HG03521 (cell line): ENCODE measurements around the gene MGME1.

ENCODE experiments used
- ATAC-seq: cut with Tn5 transposase; IDR thresholded peaks from one replicate; pipeline ENCODE4 v1.9.1; 2021; ENCODE audit warnings: mild to moderate bottlenecking, moderate library complexity; ENCODE audit not compliant: unreplicated experiment

The MGME1 gene

DNA sequence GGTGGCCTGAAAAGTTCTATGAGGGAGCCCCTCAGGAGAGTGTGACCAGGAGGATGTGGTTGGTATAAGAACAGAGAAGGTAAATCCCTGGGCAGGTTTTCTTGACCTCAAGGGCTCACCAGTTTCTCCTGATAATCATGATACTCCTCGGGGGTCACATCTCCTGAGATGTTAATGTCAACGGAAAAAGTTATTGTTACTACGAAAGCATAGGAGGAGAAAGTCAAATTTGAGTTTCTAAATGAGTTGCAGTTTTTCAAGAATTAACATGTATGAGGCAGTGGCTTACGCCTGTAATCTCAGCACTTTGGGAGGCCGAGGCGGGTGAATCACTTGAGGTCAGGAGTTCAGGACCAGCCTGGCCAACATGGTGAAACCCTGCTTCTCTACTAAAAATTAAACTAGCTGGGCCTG is 23.4 kb downstream of the MGME1 start:
- no peak for ATAC-seq

DNA sequence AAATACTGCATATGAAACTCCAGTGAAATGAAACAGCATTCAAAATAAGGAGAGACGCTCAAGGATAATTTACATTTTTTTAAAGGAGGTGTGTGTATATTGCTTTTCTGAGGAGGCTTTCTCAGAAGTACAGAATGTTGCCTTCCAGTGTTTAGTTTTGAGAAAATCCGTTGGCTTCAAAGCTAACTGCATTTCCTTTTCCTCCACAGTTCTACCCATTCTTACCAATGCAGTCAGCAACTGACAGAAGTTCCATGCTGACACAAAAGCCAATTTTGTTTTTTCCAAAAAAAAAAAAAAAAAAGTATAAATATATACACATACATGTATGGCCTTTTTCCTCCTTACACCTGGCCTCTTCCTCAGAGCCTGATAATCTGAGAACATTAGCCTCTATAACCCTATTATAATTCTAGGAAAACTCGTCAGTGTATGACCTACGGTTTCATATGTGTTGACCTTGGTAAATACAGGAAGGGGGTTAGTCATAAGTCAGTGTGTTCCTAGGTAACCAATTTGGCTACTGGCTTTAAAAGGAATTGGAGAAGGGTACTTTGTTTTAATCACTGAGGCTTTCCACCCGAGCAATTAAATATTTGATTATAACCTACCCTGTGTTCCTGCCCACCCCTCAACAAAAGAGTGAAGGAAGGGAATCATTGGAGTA is 24.2 kb downstream of the MGME1 start:
- ATAC-seq, result no peak

DNA sequence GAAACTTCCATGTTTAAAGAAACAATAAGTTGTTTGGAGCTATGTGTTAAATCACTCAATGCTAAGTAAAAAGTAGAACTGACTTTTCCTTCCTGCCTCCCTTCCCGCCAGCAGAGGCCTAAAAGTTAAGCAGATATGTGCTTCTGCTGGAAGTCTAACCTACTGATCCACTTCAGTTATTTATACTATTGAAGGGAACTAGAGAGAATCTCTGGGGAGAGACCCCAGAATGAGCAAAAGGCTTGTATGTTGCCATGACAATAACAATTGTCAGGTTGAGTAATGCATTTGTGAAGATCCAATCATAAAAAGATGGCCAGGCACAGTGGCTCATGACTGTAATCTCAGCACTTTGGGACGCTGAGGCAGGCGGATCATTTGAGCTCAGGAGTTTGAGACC is 24.7 kb downstream of the MGME1 start:
- no peak for ATAC-seq

DNA sequence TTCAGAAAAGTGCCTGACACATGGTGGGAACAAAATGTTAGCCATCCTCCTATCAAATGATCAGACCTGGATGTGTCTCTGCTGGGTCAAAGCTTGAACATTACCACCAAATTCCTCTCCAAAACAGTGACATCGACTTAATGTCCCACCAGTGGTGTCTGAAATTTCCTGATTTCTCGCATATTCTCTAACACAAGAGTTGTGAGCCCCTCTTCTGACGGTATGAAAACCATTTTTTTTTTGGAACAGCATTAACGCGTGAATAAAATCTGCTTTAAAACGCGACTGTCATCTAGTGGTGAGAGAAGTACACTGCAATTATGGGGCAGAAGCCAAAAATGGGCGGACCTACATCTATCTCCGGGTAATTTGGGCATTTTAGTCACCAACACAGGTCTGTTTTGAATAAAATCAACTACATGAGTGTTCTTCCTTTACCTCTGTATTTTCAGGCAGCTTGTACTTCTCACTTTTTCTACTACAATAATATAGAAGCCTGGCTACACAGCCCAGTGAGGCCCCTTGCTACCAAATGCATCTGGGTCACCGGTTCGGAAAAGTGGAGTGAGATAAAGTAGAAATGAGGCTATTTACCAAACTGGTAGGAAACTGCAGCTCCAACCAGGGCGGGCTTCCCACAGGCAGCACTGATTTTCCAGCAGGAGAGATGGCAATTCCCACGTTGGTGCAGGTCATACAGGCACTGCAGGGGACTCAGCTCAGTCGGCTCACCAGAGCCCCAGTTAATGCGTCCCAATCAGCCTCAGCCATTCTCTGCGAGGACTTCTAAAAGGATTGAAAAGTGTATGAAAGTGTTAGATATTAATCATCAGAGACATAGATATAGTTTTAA is 27.4 kb downstream of the MGME1 start:
- no peak for ATAC-seq

DNA sequence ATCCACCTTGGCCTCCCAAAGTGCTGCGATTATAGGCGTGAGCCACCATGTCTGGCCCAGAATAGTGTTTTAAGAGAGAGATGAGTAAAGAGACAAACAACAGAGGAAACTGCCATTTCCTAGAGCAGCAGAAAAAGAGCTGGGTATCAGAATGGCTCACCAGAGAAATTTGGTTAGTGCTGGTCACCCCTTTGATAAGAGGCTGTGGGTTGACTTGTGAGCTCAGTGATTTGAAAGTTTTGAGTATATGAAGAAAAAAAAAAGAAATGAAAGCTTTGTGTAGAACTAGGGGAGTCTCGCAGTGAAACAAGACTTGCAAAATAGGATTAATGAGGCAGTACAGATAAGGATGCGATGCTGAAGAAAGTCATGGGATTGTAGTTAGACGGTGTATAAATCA is 29.6 kb downstream of the MGME1 start:
- ATAC-seq, result no peak

DNA sequence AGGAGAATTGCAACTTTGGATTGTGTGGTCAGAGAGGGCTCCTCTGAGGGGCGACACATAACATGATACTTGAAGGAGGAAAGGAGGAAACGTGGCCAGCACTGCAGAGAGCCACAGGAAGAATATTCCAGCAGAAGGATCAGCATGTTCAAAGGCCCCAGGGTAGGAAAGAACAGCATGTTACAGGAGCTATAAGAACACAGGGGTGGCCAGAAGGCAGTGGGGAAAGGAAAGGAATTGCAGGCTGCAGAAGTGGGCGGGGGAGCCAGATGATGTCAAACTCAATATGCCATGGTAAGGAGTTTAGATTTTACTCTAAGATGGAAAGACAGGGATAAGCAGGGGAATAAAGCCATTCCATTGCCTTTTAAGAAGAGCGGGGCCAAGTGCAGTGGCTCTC is 30.7 kb downstream of the MGME1 start:
- no peak for ATAC-seq

DNA sequence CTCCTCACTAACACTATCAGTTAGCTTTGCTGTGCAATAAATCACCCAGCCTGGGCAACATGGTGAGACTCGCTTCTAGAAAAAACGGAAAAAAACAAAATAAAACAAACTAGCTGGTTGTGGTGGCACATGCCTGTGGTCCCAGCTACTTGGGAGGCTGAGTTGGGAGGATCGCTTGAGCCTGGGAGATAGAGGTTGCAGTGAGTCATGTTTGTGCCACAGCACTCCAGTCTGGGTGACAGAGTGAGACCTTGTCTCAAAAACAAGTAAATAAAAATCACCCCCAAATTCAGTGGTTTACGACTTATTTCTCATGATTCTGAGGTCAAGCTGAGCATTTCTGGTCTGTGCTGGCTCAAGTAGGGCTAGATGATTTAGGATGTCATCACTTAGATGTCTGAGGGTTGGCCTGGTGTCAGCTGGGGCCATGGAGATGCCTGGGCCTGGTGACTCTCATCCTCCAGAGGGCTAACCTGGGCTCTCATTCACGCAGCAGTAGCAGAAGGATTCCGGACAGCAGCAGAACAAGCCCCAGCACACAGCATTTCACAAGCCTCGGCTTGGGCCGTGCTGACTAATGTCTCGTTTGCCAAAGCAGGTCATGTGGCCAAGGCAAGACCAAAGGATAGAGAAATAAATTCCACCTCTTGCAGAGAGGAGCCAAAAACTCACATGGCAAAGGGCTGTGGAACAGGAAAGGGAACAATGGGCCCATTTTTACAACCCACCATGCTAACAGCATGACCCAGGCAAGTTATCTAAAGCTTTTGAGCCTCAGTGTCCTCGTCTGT is 32.5 kb downstream of the MGME1 start:
- no peak for ATAC-seq

DNA sequence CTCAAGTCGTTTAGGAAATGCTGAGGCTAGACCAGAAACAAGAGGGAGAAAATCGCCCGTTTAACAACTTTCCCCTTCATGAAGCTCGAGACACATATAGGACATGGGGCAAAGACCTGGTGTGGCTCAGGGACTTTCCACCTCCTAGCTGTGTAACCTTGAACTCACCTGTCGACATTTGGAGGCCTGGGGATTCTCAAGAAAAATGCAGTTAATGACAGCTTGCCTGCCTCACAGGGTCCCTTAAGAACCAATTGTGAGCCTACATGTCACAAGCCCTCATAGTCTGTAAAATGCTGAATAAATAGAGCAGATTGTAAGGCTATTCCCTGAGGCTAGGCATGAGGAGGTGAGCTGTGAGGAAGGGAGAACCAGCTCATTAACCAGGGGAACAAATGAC is 35.1 kb downstream of the MGME1 start:
- ATAC-seq, result no peak

DNA sequence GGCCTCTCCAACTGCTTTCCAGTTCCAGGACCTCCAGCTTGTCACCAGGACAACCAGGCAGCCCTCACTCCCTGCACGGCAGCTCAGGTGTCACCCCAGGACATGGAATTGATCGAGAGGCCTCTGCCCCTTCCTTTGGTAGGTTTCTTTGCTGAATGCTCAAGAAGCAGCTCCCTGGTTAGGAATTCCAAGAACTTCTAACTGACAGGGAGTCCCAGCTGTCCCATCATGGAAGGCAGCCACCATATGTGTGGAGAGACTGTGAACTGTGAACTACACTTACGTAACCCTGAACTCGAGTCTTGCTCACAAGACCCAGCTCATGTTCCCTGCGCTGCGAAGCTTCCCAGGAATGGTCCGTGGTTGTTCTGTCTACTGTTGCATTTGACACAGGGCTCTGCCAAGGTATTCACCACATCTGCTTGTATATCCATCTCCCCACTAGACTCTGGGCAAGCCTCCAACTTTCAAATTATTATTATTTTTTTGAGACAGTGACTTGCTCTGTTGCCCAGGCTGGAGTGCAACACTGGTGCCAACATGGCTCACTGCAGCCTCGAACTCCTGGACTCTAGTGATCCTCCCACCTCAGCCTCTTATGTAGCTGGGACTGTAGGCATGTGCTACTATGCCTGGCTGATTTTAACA is 35.7 kb downstream of the MGME1 start:
- no peak for ATAC-seq

DNA sequence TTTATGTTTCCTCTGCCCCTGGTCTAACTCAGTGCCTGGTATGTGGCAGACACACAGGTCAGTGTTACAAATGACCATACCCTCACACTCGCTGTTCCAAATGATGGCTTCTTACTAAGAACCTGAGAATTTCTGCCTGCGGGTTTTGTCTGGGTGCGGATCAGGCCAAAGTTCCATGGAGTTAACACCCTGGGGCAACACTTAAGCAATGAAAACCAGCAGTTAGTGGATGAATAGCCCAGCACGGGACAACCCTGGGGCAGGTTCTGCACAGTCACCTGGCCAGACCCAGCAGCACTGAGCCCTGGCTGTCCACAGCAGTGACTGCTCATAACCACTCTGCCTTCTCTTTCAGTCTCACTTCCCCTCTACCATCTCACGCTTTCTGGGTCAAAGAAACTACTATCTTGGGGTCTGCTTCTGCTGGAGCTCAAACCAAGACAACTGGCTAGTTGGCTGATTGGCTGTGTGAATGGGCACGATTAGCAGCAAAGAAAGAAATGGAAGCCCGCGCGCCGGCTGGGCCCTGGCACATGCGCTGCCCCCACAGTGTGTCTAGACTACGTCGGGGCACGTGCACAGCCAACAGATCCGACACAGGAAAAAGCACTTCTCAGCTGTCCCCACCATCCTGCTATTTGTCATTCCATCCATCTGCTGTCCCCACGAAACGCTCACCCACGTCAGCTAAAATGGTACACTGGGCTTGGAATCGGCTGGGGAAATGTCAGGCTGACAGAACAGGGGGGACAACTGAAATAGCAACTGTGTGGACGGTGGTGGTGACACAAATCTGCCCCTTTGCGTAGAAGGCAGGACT is 36.6 kb downstream of the MGME1 start:
- ATAC-seq, result peak; percentile 90

DNA sequence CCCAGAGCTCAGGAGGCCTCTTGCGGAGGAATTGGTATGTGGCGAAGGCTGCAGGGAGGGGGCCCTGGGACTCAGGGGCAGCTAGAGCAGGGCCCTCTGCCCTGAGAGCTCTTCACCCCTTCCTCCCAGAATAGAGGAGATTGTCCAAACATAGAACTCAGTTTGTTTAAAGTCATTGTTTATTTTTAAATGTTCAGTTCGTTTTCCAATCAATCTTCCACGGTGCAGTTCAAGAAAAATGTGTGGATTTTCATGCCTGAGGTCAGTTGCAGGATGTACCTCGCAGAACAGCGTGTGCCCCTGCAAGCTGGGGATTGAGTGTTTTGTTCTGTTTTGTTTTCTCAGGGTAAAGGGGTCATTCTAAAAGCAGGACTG is 37.2 kb downstream of the MGME1 start:
- no peak for ATAC-seq

DNA sequence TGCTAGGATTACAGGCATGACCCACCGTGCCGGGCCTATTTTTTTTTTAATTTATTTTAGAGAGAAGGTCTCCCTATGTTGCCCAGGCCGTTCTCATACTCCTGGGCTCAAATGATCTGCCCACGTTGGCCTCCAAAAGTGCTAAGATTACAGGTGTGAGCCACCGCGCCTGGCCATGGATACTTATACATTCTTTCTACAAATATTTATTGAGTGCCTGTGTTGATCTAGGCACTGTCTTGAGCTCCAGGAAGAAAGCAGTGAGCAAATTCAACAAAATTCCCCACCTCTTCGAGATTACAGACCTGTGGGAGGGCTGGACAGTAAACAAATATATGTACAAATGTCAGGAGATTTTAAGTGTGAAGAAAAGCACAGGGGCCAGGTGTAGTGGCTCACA is 37.9 kb downstream of the MGME1 start:
- no peak for ATAC-seq

DNA sequence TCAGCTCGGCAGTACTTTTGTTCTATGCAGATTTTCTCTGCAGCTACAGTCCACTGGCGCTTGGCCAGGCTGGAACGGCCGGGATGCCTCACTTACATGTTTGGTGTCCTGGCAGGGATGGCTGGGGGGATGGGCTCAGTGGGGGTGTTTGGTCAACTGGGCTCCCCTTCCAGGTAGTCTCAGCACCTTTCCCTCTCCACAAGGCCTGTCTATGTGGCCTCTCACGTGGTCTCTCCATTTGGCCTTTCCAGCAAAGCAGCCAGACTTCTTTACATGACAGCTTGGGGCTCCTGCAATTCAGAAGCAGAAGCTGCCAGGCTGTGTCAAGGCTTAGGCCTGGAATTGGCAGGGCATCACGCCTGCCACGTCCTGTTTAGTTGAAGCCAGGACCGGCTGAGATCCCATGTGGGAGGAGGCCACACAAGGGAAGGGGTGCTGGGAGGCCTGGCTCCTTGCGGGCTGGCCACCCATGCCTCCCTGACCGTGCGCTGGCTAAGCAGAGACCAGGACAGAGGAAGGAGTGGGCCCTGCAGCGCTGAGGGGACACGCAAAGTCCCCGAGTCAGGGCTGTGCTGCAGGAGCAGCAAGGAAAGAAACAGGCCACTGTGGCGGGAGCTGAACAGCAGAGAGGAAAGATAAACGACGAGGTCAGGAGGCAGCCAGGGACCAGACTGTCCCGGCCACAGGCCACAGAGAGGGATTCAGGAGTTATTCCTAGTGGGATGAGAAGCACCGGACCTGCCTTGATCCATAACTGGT is 38.9 kb downstream of the MGME1 start:
- no peak for ATAC-seq

DNA sequence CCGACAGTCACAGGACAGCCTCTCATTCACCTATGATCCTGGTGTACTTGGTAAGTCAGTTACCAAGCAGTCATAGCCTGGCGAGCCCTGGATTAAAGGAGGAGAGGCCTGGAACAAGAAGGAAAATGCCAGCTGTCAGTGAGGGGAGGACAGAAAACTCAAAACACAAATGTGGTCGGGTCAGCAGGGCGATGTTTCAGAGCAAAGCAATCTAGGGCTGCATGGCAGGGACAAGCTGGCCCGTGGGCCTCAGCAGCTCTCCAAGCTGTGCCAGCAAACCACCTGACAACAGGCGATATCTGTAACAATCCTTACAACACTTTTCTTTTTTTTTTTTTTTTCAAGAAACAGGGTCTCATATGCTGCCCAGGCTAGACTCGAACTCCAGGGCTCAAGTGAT is 40.3 kb downstream of the MGME1 start:
- ATAC-seq, result no peak

DNA sequence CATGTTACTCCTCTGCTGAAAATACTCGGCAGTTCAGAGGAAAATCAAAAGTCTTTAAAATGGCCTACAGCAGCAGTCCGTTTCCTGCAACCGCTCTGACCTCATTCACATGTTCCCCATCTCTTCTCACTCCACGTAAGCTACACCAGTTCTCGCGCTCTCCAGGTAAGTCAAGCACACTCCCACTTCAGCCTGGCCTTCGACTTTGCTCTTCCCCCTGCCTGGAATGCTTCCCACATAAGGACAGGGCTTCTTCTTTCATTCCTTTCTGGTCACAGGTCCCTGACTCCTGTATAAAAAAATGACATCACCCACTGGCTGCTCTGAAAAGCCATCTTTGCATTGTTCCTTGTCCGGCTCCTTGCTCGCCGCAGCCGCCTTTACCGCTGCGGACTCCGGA is 42.7 kb downstream of the MGME1 start:
- no peak for ATAC-seq

DNA sequence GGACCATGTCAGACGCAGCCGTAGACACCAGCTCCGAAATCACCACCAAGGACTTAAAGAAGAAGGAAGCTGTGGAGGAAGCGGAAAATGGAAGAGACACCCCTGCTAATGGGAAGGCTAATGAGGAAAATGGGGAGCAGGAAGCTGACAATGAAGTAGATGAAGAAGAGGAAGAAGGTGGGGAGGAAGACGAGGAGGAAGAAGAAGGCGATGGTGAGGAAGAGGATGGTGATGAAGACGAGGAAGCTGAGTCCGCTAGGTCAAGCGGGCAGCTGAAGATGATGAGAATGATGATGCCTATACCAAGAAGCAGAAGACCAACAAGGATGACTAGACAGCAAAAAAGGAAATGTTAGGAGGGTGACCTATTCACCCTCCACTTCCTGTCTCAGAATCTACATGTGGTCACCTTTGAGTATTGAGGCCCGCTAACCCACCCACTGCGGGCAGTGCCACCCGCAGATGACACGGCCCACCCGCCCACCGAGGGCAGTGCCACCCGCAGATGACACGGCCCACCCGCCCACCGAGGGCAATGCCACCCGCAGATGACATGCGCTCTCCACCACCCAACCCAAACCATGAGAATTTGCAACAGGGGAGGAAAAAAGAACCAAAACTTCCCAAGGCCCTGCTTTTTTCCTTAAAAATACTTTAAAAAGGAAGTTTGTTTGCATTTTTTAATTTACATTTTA is 43.3 kb downstream of the MGME1 start:
- no peak for ATAC-seq

DNA sequence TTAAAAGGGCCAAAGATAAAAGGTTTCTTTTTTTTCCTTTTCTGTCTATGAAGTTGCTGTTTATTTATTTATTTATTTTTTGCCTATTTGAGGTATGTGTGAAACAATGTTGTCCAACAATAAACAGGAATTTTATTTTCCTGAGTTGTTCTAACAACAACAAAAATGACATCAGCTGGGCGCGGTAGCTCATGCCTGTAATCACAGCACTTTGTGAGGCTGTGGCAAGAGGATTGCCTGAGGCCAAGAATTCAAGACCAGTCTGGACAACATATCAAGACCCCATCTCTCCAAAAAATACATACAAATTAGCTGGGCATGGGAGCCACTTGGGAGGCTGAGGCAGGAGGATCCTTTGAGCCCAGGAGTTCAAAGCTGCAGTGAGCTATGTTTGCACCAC is 44.1 kb downstream of the MGME1 start:
- no peak for ATAC-seq

DNA sequence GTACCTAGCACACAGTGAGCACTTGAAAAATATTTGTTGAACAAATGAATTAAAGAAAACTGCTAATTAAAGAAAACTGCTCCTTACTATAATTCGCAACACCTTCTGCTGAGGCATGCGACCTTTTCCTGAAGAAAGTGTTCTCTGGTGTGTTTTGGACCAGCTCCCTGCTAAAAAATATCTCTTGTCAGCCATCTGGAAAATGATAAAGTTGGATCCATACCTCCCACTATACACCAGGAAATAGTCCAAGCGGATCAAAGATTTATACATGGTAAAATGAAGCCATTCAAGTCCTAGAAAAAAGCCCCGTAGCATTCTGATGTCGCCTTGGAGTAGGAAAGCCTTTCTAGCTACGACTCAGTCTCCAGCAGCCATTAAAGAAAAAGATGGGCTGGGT is 45.6 kb downstream of the MGME1 start:
- ATAC-seq, result no peak

DNA sequence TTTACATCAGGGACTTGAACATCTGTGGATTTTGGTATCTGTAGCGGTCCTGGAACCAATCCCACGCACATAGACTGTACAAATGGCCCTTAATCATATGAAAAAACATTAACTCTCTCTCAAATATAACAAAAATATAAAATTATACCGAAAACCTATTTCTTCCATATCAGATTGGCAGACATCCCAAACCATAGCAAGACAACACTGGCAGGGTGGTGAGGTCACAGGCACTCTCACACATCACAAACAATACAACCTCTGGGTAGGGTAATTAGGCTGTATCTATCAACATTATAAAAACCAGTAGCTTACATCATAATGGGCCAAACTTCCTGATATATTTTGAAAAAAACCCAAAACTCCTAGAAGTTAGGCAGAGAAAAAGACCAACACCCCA is 48.0 kb downstream of the MGME1 start:
- ATAC-seq, result no peak
